Ascending aorta (tissue), 2 donors: Measurements from ENCODE around the gene IFT25. TPM values are rescaled to one million over a fixed set of nuclear protein-coding genes. Genes with fewer than 3 reads are reported as not detected.

Experiments
- DNase-seq, 2 donors: peaks; one replicate each; pipeline ENCODE4 v3.0.0-alpha.2; 2019; ENCODE audit warnings: low spot score in 2 of 2
- H3K27ac ChIP-seq, 2 donors: fragments of 200-600 bp; sonication (generic); one replicate each; pipeline ENCODE4 v1.5.1; 2016 to 2017; ENCODE audit warnings: mild to moderate bottlenecking in 1 of 2
- H3K27me3 ChIP-seq: fragments of 200-600 bp; sonication (generic); one replicate; pipeline ENCODE4 v1.5.1; 2017
- H3K36me3 ChIP-seq, 2 donors: fragments of 200-600 bp; sonication (generic); one replicate each; pipeline ENCODE4 v1.5.1; 2016
- H3K4me1 ChIP-seq, 2 donors: fragments of 200-600 bp; sonication (generic); one replicate each; pipeline ENCODE4 v1.5.1; 2016 to 2017; ENCODE audit warnings: mild to moderate bottlenecking in 1 of 2
- H3K4me3 ChIP-seq, 2 donors: fragments of 200-600 bp; sonication (generic); one replicate each; pipeline ENCODE4 v1.5.1; 2016 to 2017; ENCODE audit warnings: mild to moderate bottlenecking in 1 of 2
- H3K9me3 ChIP-seq, 2 donors: fragments of 200-600 bp; sonication (generic); one replicate each; pipeline ENCODE4 v1.5.1; 2016
- intact Hi-C: fragments of 100-400 bp; cut with DNase I; formaldehyde crosslinking; loops from one replicate; pipeline ENCODE4 v1.15.1; 2023
- total RNA-seq: library from RNA; depleted of rRNA; stranded (reverse); fragments of >200 nt; gene quantifications from one replicate; pipeline ENCODE4 v1.1.0, GENCODE V29; 2016
- TF ChIP-seq, protein P1 (sequence below), 3 experiments: fragments of 200-600 bp in 2 of 3; fragments of 450-650 bp in 1 of 3; sonication (generic) in 2 of 3; IDR thresholded peaks; one replicate each; pipeline ENCODE4 v1.5.1; 2016 to 2019; ENCODE audit warnings: antibody characterized with exemption in 3 of 3, mild to moderate bottlenecking in 1 of 3, moderate library complexity in 1 of 3

Gene IFT25
- total RNA-seq, 1 donor from 2014 or later: not detected

DNA sequence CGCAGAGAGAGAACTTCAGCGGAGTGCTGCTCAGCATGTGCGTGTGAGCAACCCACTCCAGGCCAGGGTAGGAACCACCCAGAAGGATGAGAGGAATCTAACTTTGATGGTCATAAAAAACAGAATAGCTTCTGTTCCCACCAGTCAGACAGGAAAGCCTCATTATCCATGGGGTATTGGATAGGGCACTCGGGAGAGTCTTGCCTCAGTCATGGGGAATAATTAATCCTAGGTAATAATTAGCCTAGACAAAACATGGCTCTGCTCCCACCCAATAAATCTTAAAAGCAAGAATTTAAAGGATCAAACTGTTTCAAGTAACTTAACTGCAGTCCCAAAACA lies 37.2 kb upstream of the IFT25 start:
- DNase-seq: no peak
- H3K27me3 ChIP-seq: no peaks in the 10 kb centered on the region
- H3K9me3 ChIP-seq: no peaks in the 10 kb centered on the region
- intact Hi-C loops: no loop called here
- TF ChIP-seq, protein P1, sequence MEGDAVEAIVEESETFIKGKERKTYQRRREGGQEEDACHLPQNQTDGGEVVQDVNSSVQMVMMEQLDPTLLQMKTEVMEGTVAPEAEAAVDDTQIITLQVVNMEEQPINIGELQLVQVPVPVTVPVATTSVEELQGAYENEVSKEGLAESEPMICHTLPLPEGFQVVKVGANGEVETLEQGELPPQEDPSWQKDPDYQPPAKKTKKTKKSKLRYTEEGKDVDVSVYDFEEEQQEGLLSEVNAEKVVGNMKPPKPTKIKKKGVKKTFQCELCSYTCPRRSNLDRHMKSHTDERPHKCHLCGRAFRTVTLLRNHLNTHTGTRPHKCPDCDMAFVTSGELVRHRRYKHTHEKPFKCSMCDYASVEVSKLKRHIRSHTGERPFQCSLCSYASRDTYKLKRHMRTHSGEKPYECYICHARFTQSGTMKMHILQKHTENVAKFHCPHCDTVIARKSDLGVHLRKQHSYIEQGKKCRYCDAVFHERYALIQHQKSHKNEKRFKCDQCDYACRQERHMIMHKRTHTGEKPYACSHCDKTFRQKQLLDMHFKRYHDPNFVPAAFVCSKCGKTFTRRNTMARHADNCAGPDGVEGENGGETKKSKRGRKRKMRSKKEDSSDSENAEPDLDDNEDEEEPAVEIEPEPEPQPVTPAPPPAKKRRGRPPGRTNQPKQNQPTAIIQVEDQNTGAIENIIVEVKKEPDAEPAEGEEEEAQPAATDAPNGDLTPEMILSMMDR (IDR thresholded peaks at IDR 0.05): no peak
- H3K27ac ChIP-seq: no peak overlapping the region
- H3K36me3 ChIP-seq: no peaks in the 10 kb centered on the region
- H3K4me3 ChIP-seq: peak overlapping the region; percentile 37 to 56
- H3K4me1 ChIP-seq: no peaks in the 10 kb centered on the region

DNA sequence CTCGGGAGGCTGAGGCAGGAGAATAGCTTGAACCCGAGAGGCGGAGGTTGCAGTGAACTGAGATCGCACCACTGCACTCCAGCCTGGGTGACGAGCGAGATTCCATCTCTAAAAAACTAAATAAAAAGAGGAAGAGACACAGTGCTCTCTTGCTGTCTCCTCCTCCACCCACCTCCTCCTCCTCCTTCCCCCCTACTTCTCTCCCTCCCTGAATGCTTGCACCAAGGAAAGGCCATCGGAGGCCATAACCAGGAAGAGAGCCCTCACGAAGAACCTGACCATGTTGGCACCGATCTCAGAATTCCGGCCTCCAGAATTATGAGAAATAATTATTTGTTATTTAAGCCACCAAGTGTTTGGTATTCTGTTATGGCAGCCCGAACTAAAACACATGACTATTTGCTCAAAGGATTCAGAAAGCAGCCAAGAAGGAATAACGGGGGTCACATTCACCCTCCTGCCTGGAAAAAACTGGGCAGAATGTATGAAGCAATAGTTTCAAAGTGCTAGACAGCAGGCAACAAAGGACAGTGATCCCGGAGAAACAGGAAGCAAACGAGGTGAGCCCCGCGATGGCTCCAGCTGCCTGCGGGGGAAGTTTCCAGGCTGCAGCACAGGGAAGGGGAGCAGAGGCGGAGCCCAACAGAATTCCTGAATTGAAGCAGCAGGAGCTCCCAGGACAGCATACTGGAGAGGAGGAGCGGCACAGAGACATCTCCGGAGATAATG lies 36.7 kb upstream of the IFT25 start:
- Histone ChIP-seq H3K9me3 (no peaks in the 10 kb centered on the region), H3K4me1 (no peaks in the 10 kb centered on the region), H3K4me3 (peak overlapping the region; percentile 37 to 56), H3K36me3 (no peaks in the 10 kb centered on the region), H3K27ac (no peak overlapping the region), H3K27me3 (no peaks in the 10 kb centered on the region)
- DNase-seq: no peak
- TF ChIP-seq, protein P1 (IDR thresholded peaks at IDR 0.05): no peak
- intact Hi-C loops: no loop called here

DNA sequence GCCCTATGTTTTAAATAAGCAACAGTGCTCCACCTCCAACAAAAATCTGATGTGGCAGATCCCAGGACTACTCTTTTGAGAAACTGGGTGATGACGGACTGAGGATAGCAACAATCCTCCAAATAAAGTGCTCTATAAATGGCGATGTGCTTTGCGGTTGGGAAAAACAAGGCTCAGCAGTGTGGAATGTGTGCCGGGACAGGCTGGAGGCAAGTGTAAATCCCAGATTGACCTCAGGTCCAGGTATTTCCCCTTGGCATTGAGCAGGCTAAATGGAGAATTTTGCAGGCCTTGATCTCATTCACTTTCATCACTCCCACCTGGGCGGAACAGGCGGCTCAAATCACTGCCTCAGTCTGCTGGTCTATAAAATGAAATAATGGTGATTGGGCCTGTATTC lies 35.7 kb upstream of the IFT25 start:
- H3K9me3 ChIP-seq: no peaks in the 10 kb centered on the region
- no peaks in the 10 kb centered on the region for H3K27me3 ChIP-seq
- H3K4me1 ChIP-seq: no peaks in the 10 kb centered on the region
- intact Hi-C loops: no loop called here
- TF ChIP-seq, protein P1 (IDR thresholded peaks at IDR 0.05): no peak
- no peak for DNase-seq
- H3K4me3 ChIP-seq: no peak overlapping the region
- no peak overlapping the region for H3K27ac ChIP-seq
- H3K36me3 ChIP-seq: no peaks in the 10 kb centered on the region

DNA sequence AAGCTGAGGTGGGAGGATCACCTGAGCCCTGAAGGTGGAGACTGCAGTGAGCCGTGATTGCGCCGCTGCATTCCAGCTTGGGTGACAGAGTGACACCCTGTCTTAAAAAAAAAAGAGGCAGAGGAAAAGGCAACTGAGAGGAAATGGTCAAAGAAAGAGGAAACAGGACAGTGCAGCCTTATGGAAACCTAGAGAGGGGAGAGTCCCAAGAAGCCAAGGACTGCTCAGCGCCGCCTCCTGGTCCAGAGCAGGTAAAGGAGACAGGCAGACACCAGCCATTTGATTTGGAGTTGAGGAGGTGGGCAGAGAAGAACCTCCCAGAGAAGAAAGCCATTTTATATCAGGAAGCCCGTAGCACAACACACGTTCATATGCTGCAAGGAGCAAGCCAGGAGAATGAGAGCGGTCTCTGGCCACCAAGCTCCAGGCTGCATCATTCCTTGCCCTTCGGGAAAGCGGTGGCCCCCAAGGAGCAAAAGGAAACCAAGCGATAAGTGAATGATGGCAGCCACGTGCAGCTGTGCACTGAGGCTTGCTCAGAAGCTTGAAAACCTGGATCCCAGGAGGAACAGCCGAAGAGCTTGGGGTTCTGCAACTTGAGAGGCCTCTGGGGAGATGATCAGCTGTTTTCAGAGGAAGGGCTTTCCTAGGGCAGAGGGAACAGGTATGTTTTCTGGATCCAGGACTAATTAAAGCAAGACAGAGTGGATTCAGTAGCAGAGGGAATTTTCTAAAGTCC lies 34.4 kb upstream of the IFT25 start:
- DNase-seq: no peak
- Histone ChIP-seq H3K9me3 (no peaks in the 10 kb centered on the region), H3K36me3 (no peaks in the 10 kb centered on the region), H3K27ac (no peak overlapping the region), H3K4me3 (no peak overlapping the region), H3K4me1 (no peaks in the 10 kb centered on the region), H3K27me3 (no peaks in the 10 kb centered on the region)
- TF ChIP-seq, protein P1 (IDR thresholded peaks at IDR 0.05): no peak
- intact Hi-C loops: no loop called here

DNA sequence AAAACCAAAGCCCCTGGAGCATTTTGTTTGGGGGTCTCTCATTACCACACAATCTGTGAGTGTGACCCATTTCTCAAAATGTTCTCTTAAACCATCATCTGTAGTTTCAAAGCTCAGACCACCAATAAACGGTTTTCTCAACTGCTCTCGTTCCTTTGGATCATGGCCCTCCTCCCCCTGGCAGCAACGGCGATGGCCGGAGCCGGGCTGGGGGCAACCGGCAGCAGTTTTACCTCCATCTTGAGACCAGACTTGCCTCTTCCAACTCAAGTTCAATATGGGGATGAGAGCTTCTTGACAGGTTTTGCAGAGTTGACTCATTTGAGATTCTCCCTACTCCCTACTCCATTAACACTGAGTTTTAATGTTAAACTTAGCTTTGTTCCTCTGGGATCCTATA lies 30.4 kb upstream of the IFT25 start:
- TF ChIP-seq, protein P1 (IDR thresholded peaks at IDR 0.05): no peak
- Histone ChIP-seq H3K36me3 (peaks cover 0 to 12% of the 10 kb centered on the region in 2 donors), H3K27me3 (no peaks in the 10 kb centered on the region), H3K4me3 (no peak overlapping the region), H3K4me1 (no peaks in the 10 kb centered on the region), H3K27ac (no peak overlapping the region), H3K9me3 (no peaks in the 10 kb centered on the region)
- intact Hi-C loops: no loop called here
- no peak for DNase-seq
